Urinary bladder (tissue), 4 donors: ENCODE results near the gene CLDN6. TPM values are rescaled to one million over a fixed set of nuclear protein-coding genes. Genes with fewer than 3 reads are reported as not detected.

Experiments used
- DNase-seq: peaks from one replicate; pipeline ENCODE4 v3.0.0-alpha.2; 2015; ENCODE audit errors: extremely low spot score
- H3K27ac ChIP-seq: one replicate; pipeline ENCODE4 v1.5.1; 2013; ENCODE audit warnings: low read depth, mild to moderate bottlenecking, moderate library complexity
- H3K36me3 ChIP-seq: one replicate; pipeline ENCODE4 v1.6.1; 2013; ENCODE audit warnings: mild to moderate bottlenecking, moderate library complexity; ENCODE audit not compliant: insufficient read depth
- H3K4me1 ChIP-seq: one replicate; pipeline ENCODE4 v1.6.1; 2013; ENCODE audit warnings: mild to moderate bottlenecking, moderate library complexity; ENCODE audit not compliant: insufficient read depth
- H3K4me3 ChIP-seq: one replicate; pipeline ENCODE4 v1.5.1; 2013; ENCODE audit warnings: low read depth, low read length
- WGBS: extraction: QIAGEN DNeasy Blood & Tissue Kit; methylation state at CpG from one replicate; pipeline ENCODE4 v1.1.7; 2013; 5-methylcytosine and 5-hydroxymethylcytosine counted together
- polyA plus RNA-seq: library from polyadenylated mRNA; stranded (reverse); fragments of 200-250 nt; gene quantifications from one replicate; pipeline ENCODE4 v1.2.3, GENCODE V29; 2013
- total RNA-seq: library from RNA; depleted of rRNA; stranded (reverse); fragments of >200 nt; gene quantifications from one replicate; pipeline ENCODE4 v1.2.3, GENCODE V29; 2014
- donor health status: healthy with polysubstance abuse.
- donor health status: healthy.

Gene CLDN6, protein sequence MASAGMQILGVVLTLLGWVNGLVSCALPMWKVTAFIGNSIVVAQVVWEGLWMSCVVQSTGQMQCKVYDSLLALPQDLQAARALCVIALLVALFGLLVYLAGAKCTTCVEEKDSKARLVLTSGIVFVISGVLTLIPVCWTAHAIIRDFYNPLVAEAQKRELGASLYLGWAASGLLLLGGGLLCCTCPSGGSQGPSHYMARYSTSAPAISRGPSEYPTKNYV
- total RNA-seq = not detected
- not detected for polyA plus RNA-seq

DNA sequence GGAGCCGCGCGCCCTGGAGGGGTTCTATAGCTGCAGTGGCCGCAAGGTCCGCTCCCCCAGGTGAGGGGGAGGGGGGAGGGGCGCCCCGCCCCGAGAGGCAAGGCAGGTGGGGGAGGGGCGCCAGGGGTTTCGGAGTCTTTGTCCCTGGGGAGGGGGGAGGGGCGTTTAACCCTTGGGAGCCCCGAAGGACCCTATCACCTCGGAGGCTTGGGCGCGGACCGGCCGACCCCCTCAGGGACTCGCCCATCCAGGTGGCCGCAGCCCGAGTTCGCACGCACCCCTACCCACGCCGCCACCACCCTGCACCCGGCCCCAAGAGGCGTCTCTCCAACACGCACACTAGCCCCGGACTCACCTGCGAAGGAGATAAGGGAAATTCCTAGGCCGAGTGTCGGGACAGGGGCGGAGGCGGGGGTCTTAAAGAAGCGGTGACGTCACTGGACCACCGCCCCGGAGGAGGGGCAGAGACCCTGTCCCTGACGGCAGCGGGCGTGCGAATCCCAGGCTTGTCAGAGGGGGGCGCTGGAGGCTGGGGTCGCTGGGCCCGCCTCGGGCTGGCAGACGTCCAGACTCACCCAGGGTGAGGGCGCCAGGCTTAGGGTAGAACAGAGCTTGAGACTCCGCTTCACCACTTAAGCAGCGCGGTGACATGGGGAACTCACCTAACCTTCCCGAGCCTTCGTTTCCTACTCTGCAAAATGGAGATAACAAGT lies at the start of gene CLDN6:
TSS of gene CLDN6 (minus strand) at position 390 of the 713 bp plus-strand sequence. CDS start 2,162 bp downstream, outside the sequence.
- Histone ChIP-seq H3K4me3 (no peak within 1 kb of the TSS), H3K27ac (no peak within 1 kb of the TSS), H3K4me1 (peaks cover 2% of the 10 kb centered on the region), H3K36me3 (no peaks in the 10 kb centered on the region)
- DNase-seq = no peak
- WGBS = 5% methylated on average over 52 of the region's 52 CpGs

DNA sequence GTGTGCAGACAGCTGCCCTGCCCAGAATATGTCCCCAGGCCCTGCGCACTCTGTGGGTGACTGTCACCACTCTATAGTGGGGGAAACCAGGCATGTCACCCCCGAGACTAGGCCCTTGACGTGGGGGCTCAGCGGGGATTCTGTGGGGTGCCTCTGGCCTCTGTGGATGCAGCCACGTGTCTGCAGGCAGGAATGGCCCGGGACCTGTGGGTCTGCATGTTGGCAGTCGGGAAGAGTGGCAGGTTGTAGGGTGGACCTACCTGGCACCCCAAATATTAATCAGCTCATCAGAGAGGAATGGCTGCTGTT lies 48.4 kb upstream of the CLDN6 start:
- no peaks in the 10 kb centered on the region for H3K36me3 ChIP-seq
- 91% methylated on average over 7 of the region's 7 CpGs for WGBS
- DNase-seq = no peak
- peaks cover 2% of the 10 kb centered on the region for H3K4me1 ChIP-seq
- H3K4me3 ChIP-seq = peak overlapping the region; percentile 33
- no peak overlapping the region for H3K27ac ChIP-seq

DNA sequence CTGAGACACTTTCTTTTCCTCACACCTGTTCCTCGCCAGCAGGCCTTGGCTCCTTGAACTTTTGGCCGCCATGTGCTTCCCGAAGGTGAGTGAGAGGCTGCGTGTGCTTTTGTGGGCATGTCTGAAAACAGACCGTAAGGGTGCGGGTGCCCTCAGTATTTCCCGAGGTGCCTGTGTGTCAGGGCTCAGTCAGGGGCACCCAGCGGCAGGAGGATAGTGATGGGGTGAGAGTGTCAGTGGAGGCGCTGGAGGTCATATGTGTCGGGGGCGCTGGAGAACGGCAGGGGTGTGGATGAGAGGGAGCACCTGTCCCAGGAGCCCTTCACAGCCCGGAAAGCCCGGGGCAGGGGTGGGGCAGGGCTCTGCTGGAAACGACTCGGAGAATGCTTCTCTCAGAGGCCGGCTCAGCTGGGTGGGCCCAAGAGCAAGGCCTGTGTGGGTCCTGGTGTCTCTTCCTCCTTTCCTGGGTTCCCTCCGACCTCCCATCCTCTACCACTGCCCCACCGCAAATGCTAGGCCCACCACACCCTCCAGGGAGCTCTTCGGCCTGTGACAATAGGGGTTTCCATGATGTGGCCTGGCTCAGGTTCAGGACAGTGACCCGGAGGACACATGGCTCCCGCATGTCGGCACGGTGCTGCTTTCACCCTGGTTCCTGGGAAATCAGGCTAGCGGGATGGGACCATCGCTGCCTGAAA lies 47.9 kb upstream of the CLDN6 start:
- Histone ChIP-seq H3K4me3 (peak overlapping the region; percentile 33), H3K4me1 (peaks cover 2% of the 10 kb centered on the region)
- WGBS = 78% methylated on average over 26 of the region's 26 CpGs

DNA sequence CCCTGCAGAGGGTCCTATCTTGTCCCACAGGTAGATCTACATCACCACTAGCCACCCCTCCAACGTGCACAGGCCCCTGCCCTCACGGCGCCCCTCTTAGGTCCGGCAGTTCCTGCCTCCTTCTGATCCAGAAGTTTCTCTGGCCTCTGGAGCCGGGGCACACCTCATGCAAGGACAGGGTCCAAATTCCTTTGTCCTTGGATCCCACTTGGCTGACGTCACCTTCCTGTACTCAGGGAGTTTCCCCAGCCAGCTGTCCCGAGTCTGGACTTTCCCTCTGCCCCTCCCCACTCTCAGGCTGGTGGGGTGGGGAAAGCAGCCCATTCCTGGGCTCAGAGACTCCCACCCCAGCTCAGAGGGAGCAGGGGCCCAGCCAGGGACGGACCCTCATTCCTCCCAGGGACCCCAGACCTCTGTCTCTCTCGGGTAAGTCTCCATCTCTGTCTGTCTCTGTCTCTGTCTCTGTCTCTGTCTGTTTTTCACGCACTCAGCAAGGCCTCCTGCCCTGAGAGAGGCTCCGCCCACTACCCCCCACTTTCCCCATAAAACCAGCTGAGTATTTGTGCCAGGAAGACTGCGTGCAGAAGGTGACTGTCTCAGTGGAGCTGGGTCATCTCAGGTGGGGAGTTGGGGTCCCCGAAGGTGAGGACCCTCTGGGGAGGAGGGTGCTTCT lies 47.2 kb upstream of the CLDN6 start, which contains the start of gene IL32:
TSS of gene IL32 (plus strand) at position 572 of the 673 bp plus-strand sequence. CDS start 172 bp downstream, outside the sequence.
- no peak for DNase-seq
- H3K4me3 ChIP-seq = peak within 1 kb of the TSS; percentile 33
- H3K36me3 ChIP-seq = no peaks in the 10 kb centered on the region
- WGBS = 49% methylated on average over 13 of the region's 13 CpGs
- H3K27ac ChIP-seq = no peak within 1 kb of the TSS
- peaks cover 2% of the 10 kb centered on the region for H3K4me1 ChIP-seq

More for the DNA sequence above, 47.9 kb upstream of the CLDN6 start:
- no peak for DNase-seq
- Histone ChIP-seq H3K27ac (no peak overlapping the region), H3K36me3 (no peaks in the 10 kb centered on the region)

DNA sequence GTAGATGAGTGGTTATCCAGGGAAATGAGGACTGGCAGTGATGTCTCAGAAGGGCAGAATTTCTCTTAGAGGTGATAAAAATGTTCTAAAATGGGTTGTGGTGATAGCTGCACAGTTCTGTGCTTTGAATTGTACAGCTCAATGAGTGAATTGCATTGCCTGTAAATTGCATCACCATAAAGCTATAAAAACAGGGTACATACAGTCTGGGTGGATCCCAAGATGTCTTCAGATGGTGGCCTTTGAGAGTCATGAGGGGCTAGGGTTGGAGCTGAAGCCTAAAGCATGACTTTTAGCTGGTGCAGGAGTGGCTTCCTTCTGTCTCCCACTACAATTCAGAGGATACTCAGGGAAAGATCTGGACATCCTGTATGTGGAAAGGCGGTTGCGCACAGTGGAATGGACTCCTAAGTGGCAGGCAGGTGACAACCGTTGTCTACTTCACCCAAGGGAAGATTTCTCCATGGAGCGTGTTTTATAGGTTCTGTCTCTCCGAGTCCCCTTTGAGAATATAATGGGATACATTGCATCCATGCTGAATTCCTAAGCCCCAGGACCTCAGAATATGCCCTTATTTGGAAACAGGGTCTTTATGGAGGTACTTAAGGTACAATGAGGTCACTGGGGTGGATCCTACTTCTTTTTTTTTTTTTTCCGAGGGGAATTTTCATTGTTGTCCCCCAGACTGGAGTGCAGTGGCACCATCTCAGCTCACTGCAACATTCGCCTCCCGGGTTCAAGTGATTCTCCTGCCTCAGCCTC lies 45.8 kb upstream of the CLDN6 start:
- no peaks in the 10 kb centered on the region for H3K36me3 ChIP-seq
- peaks cover 2% of the 10 kb centered on the region for H3K4me1 ChIP-seq
- no peak for DNase-seq
- H3K4me3 ChIP-seq = no peak overlapping the region
- no peak overlapping the region for H3K27ac ChIP-seq
- WGBS = 92% methylated on average over 8 of the region's 8 CpGs

DNA sequence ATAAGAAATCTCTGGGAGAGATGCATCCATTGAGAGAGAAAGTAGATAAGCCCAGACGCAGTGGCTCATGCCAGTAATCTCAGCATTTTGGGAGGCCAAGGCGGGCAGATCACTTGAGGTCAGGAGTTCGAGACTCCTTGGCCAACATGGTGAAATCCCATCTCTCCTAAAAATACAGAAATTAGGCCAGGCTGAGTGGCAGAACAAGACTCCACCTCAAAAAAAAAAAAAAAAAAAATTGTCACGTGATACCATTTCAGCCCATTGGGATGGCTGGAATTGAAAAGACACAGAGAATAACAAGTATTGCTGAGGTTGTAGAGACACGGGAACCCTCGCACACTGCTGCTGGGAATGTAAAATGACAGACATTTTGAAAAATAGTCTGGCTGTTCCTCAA lies 44.6 kb upstream of the CLDN6 start:
- 84% methylated on average over 6 of the region's 6 CpGs for WGBS
- Histone ChIP-seq H3K36me3 (no peaks in the 10 kb centered on the region), H3K4me3 (no peak overlapping the region), H3K27ac (no peak overlapping the region), H3K4me1 (peaks cover 2% of the 10 kb centered on the region)
- no peak for DNase-seq

DNA sequence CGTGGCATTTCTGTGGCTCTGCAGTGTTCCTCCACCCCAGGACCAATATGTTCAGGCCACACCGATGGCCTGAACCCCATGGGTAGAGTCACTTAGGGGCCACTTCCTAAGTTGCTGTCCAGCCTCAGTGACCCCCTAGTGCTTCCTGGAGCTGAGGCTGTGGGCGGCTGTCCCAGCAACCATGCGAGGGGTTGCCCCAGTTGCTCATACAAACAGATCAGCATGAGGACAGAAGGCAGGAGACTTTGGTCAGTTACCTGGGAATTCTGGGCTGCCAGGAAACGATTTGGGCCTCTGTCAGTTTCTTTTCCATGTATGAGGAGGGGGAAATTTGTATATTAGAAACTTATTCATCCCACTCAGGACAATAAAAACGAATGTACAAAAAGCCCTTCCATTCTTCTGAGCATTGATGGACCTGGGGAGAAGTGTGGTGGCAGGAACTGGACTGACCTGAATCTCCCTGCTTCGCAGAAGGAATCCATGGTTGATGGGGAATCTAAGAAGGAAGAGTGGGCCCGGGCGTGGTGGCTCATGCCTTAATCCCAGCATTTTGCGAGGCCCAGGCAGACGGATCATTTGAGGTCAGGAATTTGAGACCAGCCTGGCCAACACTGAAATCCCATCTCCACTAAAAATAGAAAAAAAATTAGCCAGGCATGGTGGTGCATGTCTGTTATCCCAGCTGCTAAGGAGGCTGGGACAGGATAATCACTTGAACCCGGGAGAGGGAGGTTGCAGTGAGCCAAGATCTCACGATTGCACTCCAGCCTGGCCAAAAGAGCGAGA lies 42.5 kb upstream of the CLDN6 start:
- DNase-seq = no peak
- no peak overlapping the region for H3K27ac ChIP-seq
- no peaks in the 10 kb centered on the region for H3K36me3 ChIP-seq
- 64% methylated on average over 14 of the region's 14 CpGs for WGBS
- peaks cover 2% of the 10 kb centered on the region for H3K4me1 ChIP-seq
- no peak overlapping the region for H3K4me3 ChIP-seq

DNA sequence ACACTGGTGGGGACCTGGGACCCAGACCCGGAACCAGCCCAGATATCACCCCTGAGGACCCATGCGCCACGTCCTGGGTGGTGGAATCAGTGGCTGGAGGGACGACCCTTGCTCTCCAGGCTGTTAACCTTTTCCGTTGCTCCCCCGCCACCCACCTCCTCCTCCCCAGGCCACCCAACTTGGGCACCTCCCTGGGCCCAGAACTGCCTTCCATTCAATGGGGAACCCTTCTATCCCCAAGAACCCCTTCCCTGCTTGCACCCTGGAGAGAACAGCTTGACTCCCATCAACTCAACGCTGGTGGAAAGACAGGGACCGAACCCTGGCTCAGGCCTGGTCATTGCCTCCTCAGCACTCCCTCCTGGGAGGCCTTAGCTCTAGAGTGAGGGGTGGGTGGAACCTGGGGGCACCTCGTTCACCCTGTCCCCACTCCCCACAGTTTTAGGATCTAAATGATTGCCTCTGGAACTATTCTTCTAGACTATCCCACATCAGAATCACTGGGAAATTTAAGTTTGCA lies 41.8 kb upstream of the CLDN6 start:
- Histone ChIP-seq H3K27ac (no peak overlapping the region), H3K4me1 (no peaks in the 10 kb centered on the region), H3K36me3 (no peaks in the 10 kb centered on the region), H3K4me3 (peak overlapping the region; percentile 89)
- WGBS = 60% methylated on average over 9 of the region's 9 CpGs
- DNase-seq = no peak

DNA sequence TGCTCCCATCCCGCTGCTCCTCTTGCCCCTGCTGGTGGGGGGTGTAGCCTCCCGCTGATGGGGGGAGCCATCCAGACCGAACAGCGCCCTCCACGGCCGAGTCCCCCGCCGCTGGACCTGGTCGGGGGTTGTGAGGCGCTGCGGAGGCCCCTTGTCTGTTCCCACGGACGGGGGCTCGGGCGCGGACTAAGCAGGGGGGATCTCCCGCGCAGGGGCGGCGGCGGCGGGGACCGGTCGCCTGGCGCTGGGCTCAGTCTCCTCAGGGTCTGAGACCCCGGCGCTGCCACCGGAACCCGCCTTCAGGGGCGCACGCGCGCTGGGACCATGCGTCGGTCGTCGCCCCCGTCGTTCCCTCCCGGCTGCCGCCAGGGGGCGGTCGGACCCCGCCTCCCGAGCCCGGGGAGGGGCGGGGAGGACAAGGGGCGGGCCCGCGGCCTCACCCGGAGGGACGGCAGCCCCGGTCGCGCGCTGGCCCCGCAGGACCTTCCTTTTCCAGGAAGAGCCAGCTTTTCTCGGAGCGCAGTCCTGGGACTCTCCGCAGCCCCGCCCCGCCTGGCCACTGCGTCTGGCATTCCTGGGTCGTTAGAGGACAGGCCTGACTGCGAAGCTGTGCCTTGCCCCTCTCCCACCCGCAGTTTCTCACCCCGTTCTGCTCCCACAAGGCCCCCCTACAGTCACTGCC lies 41.2 kb upstream of the CLDN6 start:
- Histone ChIP-seq H3K4me3 (peak overlapping the region; percentile 89), H3K4me1 (no peaks in the 10 kb centered on the region), H3K27ac (peak overlapping the region; percentile 48), H3K36me3 (no peaks in the 10 kb centered on the region)
- under 1% methylated on average over 67 of the region's 67 CpGs for WGBS
- peak; percentile 41 for DNase-seq

DNA sequence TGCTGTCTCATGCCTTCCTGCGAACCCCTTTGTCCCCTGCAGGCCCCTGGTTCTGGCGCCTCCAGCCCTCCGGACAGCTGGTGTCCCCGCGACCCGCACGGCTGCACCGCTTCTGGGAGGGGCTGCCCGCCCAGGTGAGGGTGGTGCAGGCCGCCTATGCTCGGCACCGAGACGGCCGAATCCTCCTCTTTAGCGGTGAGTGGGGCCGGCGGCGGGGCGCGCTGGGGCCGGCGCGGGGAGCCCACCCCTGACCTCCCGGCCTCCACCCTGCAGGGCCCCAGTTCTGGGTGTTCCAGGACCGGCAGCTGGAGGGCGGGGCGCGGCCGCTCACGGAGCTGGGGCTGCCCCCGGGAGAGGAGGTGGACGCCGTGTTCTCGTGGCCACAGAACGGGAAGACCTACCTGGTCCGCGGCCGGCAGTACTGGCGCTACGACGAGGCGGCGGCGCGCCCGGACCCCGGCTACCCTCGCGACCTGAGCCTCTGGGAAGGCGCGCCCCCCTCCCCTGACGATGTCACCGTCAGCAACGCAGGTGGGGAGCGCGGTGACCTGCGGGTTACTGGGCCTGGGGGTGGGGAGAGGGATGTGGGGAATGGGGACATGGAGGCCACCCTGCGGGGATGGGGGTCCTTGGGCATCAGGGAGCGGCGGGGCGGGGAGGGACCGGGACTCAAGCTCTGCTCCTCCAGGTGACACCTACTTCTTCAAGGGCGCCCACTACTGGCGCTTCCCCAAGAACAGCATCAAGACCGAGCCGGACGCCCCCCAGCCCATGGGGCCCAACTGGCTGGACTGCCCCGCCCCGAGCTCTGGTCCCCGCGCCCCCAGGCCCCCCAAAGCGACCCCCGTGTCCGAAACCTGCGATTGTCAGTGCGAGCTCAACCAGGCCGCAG lies 40.4 kb upstream of the CLDN6 start:
- 8% methylated on average over 77 of the region's 77 CpGs for WGBS
- Histone ChIP-seq H3K4me3 (peak overlapping the region; percentile 89), H3K4me1 (no peaks in the 10 kb centered on the region), H3K36me3 (no peaks in the 10 kb centered on the region), H3K27ac (peak overlapping the region; percentile 48)
- DNase-seq = no peak
